ENCODE data around the gene TC2N.

DNA sequence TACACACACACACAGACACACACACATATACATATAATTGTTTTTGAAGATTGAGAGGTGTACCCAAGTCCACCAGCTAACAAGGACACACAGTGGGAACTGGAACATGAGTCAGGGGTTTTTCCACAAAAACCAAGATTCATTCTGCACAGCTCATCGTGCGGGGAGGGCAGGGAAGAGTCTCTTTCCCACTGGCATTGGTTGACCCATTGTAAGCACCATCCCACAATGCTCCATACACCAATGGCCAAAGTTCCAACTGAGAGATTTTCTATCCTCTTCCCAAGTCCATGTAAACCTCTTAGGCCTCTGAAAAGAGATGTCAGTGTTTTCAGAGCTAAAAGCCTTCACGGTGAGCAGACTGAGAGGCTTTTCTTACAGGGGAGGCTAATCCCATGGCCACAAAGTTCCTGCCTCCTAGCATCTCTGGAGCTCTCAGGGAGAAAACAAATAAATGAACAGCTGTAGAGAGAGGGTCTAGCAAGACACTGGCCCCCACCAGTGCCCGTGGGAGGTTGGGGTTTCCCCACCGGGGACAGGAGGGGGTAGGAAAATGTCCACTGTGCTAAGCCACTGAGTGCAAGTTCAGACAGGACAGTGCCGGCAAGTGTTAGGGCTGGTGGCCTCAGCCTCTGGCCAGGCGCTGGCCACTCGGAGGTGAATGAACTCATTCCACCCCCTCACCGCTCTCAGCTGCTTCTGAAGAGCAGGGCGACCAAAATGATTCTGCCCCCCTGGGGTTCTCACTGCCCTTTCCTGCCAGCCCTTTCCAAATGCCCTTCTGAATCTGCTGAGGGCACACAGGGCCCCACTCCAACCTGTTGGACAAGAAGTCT lies 21.5 kb upstream of the TC2N start:
- TF ChIP-seq EZH2phosphoT487 (IDR thresholded peaks at IDR 0.05; ENCODE audit: unreplicated experiment) (no peak), POLR2AphosphoS5 (IDR thresholded peaks at IDR 0.05; ENCODE audit: low read depth) (no peak), JUNB (IDR thresholded peaks at IDR 0.05; ENCODE audit: unreplicated experiment) (no peak), EZH2 (IDR thresholded peaks at IDR 0.05; ENCODE audit: low read depth, unreplicated experiment) (no peak), REST (IDR thresholded peaks at IDR 0.05; ENCODE audit: unreplicated experiment) (no peak), CREB1 (CRISPR knock-in tag; IDR thresholded peaks at IDR 0.05; ENCODE audit: low read depth) (no peak), ZNF462 (CRISPR knock-in tag; IDR thresholded peaks at IDR 0.05) (no peak), ETS1 (IDR thresholded peaks at IDR 0.05) (no peak), ZNF114 (CRISPR knock-in tag; IDR thresholded peaks at IDR 0.05) (no peak), ZNF331 (CRISPR knock-in tag; IDR thresholded peaks at IDR 0.05; ENCODE audit: low read depth) (no peak), STAT1 (IDR thresholded peaks at IDR 0.05; ENCODE audit: unreplicated experiment) (no peak), NANOG (IDR thresholded peaks at IDR 0.05; ENCODE audit: borderline replicate concordance) (no peak)
- TF ChIP-seq, protein P1, sequence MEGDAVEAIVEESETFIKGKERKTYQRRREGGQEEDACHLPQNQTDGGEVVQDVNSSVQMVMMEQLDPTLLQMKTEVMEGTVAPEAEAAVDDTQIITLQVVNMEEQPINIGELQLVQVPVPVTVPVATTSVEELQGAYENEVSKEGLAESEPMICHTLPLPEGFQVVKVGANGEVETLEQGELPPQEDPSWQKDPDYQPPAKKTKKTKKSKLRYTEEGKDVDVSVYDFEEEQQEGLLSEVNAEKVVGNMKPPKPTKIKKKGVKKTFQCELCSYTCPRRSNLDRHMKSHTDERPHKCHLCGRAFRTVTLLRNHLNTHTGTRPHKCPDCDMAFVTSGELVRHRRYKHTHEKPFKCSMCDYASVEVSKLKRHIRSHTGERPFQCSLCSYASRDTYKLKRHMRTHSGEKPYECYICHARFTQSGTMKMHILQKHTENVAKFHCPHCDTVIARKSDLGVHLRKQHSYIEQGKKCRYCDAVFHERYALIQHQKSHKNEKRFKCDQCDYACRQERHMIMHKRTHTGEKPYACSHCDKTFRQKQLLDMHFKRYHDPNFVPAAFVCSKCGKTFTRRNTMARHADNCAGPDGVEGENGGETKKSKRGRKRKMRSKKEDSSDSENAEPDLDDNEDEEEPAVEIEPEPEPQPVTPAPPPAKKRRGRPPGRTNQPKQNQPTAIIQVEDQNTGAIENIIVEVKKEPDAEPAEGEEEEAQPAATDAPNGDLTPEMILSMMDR (conservative IDR thresholded peaks at IDR 0.05; ENCODE audit: low read depth in 2 of 2), result no peak

All from GM23338 (cell line).